K562 (cell line): ENCODE measurements around the gene GALM. TPM values are rescaled to one million over a fixed set of nuclear protein-coding genes. Genes with fewer than 3 reads are reported as not detected.

Experiments used
- BRD9 ChIP-seq: fragments of 450-650 bp; IDR thresholded peaks from 2 replicates; pipeline ENCODE4 v1.6.1; 2018; ENCODE audit warnings: low read depth; ENCODE audit not compliant: partially characterized antibody
- CAMTA2 ChIP-seq: fragments of 250-450 bp; sonication (Bioruptor Pico); conservative IDR thresholded peaks from 2 replicates; pipeline ENCODE4 v1.5.1; 2022
- CBX3 ChIP-seq, 2 experiments: IDR thresholded peaks; 1 replicate in 1 of 2; 2 replicates in 1 of 2; pipeline ENCODE4 v1.6.1; 2012; ENCODE audit warnings: inconsistent platforms in 2 of 2, low read length in 2 of 2, borderline replicate concordance in 1 of 2, control low read depth in 1 of 2
- ETV1 ChIP-seq: fragments of 450-650 bp; conservative IDR thresholded peaks from 2 replicates; pipeline ENCODE4 v1.6.1; 2016; ENCODE audit warnings: missing genetic modification characterization, control low read depth, low read depth, missing compliant biosample characterization
- FUS ChIP-seq: fragments of 200-400 bp; formaldehyde crosslinking; optimal IDR thresholded peaks from 2 replicates; pipeline ENCODE3; 2017; ENCODE audit warnings: low read depth, low read length
- GABPB1 ChIP-seq: sonication (generic); formaldehyde crosslinking; IDR thresholded peaks from 2 replicates; pipeline ENCODE4 v1.8.0; 2022; ENCODE audit warnings: mild to moderate bottlenecking, missing genetic modification reagents
- HDAC8 ChIP-seq: fragments of 450-650 bp; IDR thresholded peaks from 2 replicates; pipeline ENCODE4 v1.6.1; 2016; ENCODE audit warnings: mild to moderate bottlenecking, missing genetic modification characterization, moderate library complexity, missing compliant biosample characterization
- HSF4 ChIP-seq: fragments of 250-450 bp; sonication (Bioruptor Pico); IDR thresholded peaks from 2 replicates; pipeline ENCODE4 v2.1.2; 2022; ENCODE audit warnings: mild to moderate bottlenecking, moderate library complexity, borderline replicate concordance
- IRF2 ChIP-seq: sonication (generic); formaldehyde crosslinking; IDR thresholded peaks from 2 replicates; pipeline ENCODE4 v1.8.1; 2022; ENCODE audit warnings: mild to moderate bottlenecking, missing genetic modification reagents
- MTA2 ChIP-seq: fragments of 450-650 bp; IDR thresholded peaks from 2 replicates; pipeline ENCODE4 v1.6.1; 2016; ENCODE audit warnings: low read depth
- MYNN ChIP-seq, 2 experiments: sonication (generic); formaldehyde crosslinking in 1 of 2; IDR thresholded peaks; 2 replicates each; pipeline versions ENCODE4 v1.5.0 to v1.6.1; 2016 to 2020; ENCODE audit warnings: antibody characterized with exemption in 1 of 2, missing genetic modification reagents in 1 of 2
- NR1H2 ChIP-seq: sonication (generic); formaldehyde crosslinking; IDR thresholded peaks from 2 replicates; pipeline ENCODE4 v1.4.0; 2020; ENCODE audit warnings: mild to moderate bottlenecking, missing genetic modification reagents
- SIN3A ChIP-seq, 2 experiments: fragments of 150-350 bp in 1 of 2; IDR thresholded peaks; 2 replicates each; pipeline ENCODE4 v1.6.1; 2011 to 2016; ENCODE audit warnings: borderline replicate concordance in 2 of 2, low read depth in 2 of 2, low read length in 2 of 2, mild to moderate bottlenecking in 2 of 2, moderate library complexity in 2 of 2; ENCODE audit not compliant: control insufficient read depth in 1 of 2
- TRIM24 ChIP-seq, 2 experiments: fragments of 450-650 bp; IDR thresholded peaks; 2 replicates each; pipeline ENCODE4 v1.6.1; 2016
- YY1 ChIP-seq, 3 experiments: IDR thresholded peaks; 2 replicates each; pipeline ENCODE4 v1.6.1; 2011; ENCODE audit warnings: low read length in 2 of 3, mild to moderate bottlenecking in 2 of 3, moderate library complexity in 2 of 3, borderline replicate concordance in 1 of 3, control low read depth in 1 of 3, low read depth in 1 of 3; ENCODE audit not compliant: insufficient read depth in 3 of 3, insufficient replicate concordance in 2 of 3, control insufficient read depth in 1 of 3, insufficient read length in 1 of 3; ENCODE audit errors: extremely low read depth in 1 of 3
- ZNF165 ChIP-seq: fragments of 250-450 bp; sonication (Bioruptor Pico); IDR thresholded peaks from 2 replicates; pipeline ENCODE4 v1.4.0; 2020; ENCODE audit warnings: borderline replicate concordance
- ZNF41 ChIP-seq: fragments of 250-450 bp; sonication (Bioruptor Pico); conservative IDR thresholded peaks from 2 replicates; pipeline ENCODE4 v1.4.0; 2020; ENCODE audit warnings: mild to moderate bottlenecking
- ZNF589 ChIP-seq: fragments of 200-800 bp; sonication (Bioruptor generic); IDR thresholded peaks from 2 replicates; pipeline ENCODE4 v1.6.1; 2016; ENCODE audit warnings: low read depth, missing genetic modification characterization, missing compliant biosample characterization
- ZZZ3 ChIP-seq: fragments of 450-650 bp; IDR thresholded peaks from 2 replicates; pipeline ENCODE4 v1.6.1; 2016; ENCODE audit warnings: antibody characterized with exemption, mild to moderate bottlenecking, moderate library complexity
- polyA plus RNA-seq, 8 experiments: library from polyadenylated mRNA; depleted of rRNA in 4 of 8; stranded (reverse) in 5 of 8; unstranded in 3 of 8; fragments of >200 nt; fragmentation: Nextera tagmentation in 2 of 8; fragmentation: Illumina TruSeq in 1 of 8; extraction: Ambion mirVana in 2 of 8; extraction: Trizol in 1 of 8; gene quantifications; 2 replicates each; pipeline versions ENCODE4 v1.2.1 to v1.2.3, GENCODE V29; 2011 to 2014; ENCODE audit warnings: inconsistent platforms in 1 of 8, missing spikeins in 1 of 8
- total RNA-seq, 7 experiments: library from RNA; depleted of rRNA in 6 of 7; stranded (reverse); fragments of >200 nt in 6 of 7; fragmentation: Illumina TruSeq in 2 of 7; extraction: Trizol in 2 of 7; gene quantifications; 2 replicates each; pipeline versions ENCODE4 v1.2.1 to v1.2.3, GENCODE V29; 2011 to 2021; ENCODE audit warnings: low replicate concordance in 1 of 7
- TF ChIP-seq, protein P1 (sequence below): fragments of 250-450 bp; sonication (Bioruptor Pico); IDR thresholded peaks from 2 replicates; pipeline ENCODE4 v1.5.0; 2022; ENCODE audit warnings: mild to moderate bottlenecking
- TF ChIP-seq, protein P2 (sequence below): sonication (generic); formaldehyde crosslinking; IDR thresholded peaks from 2 replicates; pipeline ENCODE4 v1.8.1; 2022; ENCODE audit warnings: missing genetic modification reagents
- TF ChIP-seq, protein P3 (sequence below): sonication (generic); IDR thresholded peaks from 2 replicates; pipeline ENCODE4 v1.6.1; 2016
- TF ChIP-seq, protein P4 (sequence below): fragments of 250-450 bp; sonication (Bioruptor Pico); IDR thresholded peaks from 2 replicates; pipeline ENCODE4 v1.6.1; 2021; ENCODE audit warnings: mild to moderate bottlenecking

Gene GALM
- total and polyA plus RNA-seq, 9 of the 15 experiments (the other 6 are each of a cell fraction or from before 2014, with no cell fraction given), result 22.1 to 51.7 (median 27.9) TPM

DNA sequence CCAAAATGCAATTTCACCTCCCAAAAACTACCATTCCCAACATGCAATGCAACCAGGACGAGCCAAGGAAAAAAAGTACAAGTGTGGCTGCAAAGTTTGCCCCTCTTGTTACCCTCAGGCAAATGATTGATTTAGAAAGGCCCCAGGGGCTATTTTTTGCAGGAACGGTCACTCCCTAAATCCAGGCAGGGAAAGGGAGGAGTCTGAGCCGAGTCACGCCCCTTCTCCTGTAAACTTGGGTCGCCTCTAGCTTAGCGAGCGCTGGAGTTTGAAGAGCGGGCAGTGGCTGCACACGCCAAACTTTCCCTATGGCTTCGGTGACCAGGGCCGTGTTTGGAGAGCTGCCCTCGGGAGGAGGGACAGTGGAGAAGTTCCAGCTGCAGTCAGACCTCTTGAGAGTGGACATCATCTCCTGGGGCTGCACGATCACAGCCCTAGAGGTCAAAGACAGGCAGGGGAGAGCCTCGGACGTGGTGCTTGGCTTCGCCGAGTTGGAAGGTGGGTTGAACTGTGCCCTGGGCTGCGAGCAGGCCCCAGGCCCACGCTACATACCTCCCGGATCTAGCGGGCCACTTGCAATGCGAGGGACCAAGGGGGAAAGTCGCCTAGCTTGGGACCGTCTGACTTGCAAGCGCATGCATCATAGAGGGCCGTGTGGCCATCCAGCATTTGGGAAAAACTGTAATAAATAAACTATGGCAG lies at the start of gene GALM (continued):
- peak; percentile 83 for TF ChIP-seq ZNF589 (CRISPR knock-in tag)
- TF ChIP-seq YY1 (IDR thresholded peaks at IDR 0.05; ENCODE audit: borderline replicate concordance in 1 of 3, control insufficient read depth in 1 of 3, extremely low read depth in 1 of 3, insufficient read depth in 3 of 3, insufficient read length in 1 of 3, insufficient replicate concordance in 2 of 3, low read depth in 1 of 3, low read length in 2 of 3), result no peak
- TF ChIP-seq, protein P1, sequence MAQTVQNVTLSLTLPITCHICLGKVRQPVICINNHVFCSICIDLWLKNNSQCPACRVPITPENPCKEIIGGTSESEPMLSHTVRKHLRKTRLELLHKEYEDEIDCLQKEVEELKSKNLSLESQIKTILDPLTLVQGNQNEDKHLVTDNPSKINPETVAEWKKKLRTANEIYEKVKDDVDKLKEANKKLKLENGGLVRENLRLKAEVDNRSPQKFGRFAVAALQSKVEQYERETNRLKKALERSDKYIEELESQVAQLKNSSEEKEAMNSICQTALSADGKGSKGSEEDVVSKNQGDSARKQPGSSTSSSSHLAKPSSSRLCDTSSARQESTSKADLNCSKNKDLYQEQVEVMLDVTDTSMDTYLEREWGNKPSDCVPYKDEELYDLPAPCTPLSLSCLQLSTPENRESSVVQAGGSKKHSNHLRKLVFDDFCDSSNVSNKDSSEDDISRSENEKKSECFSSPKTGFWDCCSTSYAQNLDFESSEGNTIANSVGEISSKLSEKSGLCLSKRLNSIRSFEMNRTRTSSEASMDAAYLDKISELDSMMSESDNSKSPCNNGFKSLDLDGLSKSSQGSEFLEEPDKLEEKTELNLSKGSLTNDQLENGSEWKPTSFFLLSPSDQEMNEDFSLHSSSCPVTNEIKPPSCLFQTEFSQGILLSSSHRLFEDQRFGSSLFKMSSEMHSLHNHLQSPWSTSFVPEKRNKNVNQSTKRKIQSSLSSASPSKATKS (CRISPR knock-in tag), result no peak
- TF ChIP-seq, protein P2, sequence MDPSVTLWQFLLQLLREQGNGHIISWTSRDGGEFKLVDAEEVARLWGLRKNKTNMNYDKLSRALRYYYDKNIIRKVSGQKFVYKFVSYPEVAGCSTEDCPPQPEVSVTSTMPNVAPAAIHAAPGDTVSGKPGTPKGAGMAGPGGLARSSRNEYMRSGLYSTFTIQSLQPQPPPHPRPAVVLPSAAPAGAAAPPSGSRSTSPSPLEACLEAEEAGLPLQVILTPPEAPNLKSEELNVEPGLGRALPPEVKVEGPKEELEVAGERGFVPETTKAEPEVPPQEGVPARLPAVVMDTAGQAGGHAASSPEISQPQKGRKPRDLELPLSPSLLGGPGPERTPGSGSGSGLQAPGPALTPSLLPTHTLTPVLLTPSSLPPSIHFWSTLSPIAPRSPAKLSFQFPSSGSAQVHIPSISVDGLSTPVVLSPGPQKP (CRISPR knock-in tag), result no peak
- no peak for TF ChIP-seq FUS
- TF ChIP-seq CAMTA2, result no peak
- TF ChIP-seq TRIM24 (IDR thresholded peaks at IDR 0.05), result no peak
- TF ChIP-seq SIN3A (IDR thresholded peaks at IDR 0.05; ENCODE audit: borderline replicate concordance in 2 of 2, control insufficient read depth in 1 of 2, low read depth in 2 of 2, low read length in 2 of 2), result no peak; a peak in 1 of 4 replicates
- TF ChIP-seq MYNN (IDR thresholded peaks at IDR 0.05), result no peak
- TF ChIP-seq MYNN (CRISPR knock-in tag; IDR thresholded peaks at IDR 0.05), result no peak
- TF ChIP-seq GABPB1 (CRISPR knock-in tag), result peak; percentile 21; the same call in 1 of the 2 replicates
- TF ChIP-seq ZNF165 (CRISPR knock-in tag), result no peak
- TF ChIP-seq, protein P3, sequence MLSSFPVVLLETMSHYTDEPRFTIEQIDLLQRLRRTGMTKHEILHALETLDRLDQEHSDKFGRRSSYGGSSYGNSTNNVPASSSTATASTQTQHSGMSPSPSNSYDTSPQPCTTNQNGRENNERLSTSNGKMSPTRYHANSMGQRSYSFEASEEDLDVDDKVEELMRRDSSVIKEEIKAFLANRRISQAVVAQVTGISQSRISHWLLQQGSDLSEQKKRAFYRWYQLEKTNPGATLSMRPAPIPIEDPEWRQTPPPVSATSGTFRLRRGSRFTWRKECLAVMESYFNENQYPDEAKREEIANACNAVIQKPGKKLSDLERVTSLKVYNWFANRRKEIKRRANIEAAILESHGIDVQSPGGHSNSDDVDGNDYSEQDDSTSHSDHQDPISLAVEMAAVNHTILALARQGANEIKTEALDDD, result no peak; the same call in 1 of the 2 replicates
- 0 out of 2 replicates have a peak, but pooled peaks have one; percentile 42 for TF ChIP-seq NR1H2 (CRISPR knock-in tag)
- no peak for TF ChIP-seq ZZZ3
- TF ChIP-seq HDAC8 (tag), result no peak; the same call in 1 of the 2 replicates
- TF ChIP-seq, protein P4, sequence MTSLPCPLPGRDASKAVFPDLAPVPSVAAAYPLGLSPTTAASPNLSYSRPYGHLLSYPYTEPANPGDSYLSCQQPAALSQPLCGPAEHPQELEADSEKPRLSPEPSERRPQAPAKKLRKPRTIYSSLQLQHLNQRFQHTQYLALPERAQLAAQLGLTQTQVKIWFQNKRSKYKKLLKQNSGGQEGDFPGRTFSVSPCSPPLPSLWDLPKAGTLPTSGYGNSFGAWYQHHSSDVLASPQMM (CRISPR knock-in tag), result no peak
- TF ChIP-seq HSF4 (CRISPR knock-in tag), result no peak
- TF ChIP-seq CBX3 (IDR thresholded peaks at IDR 0.05; ENCODE audit: borderline replicate concordance in 1 of 2, low read length in 2 of 2), result no peak
- TF ChIP-seq MTA2, result no peak
- TF ChIP-seq IRF2 (CRISPR knock-in tag), result no peak
- no peak for TF ChIP-seq ETV1 (tag)
- TF ChIP-seq BRD9, result peak; percentile 55
- TF ChIP-seq ZNF41 (CRISPR knock-in tag), result no peak
